LoVo (cell line): ENCODE measurements around the gene NDRG4.

Experiments
- DNase-seq: peaks from one replicate; pipeline ENCODE4 v3.0.0-alpha.2; 2016; ENCODE audit warnings: low spot score

Gene NDRG4

GRCh38 chr16:58499615-58500351, at the start of gene NDRG4:
NDRG4 (plus strand) TSS chr16:58500143; CDS start chr16:58500249, 106 bp downstream.
- no peak for DNase-seq

- DNase-seq = no peak
Measured at GRCh38 chr16:58450590-58450989, 49.4 kb upstream of the NDRG4 start.

- no peak for DNase-seq
Measured at GRCh38 chr16:58451265-58451689, 48.7 kb upstream of the NDRG4 start.

GRCh38 chr16:58451945-58452401, 48.0 kb upstream of the NDRG4 start:
- DNase-seq = peak; percentile 8

GRCh38 chr16:58452640-58453039, 47.3 kb upstream of the NDRG4 start:
- DNase-seq = no peak

DNA sequence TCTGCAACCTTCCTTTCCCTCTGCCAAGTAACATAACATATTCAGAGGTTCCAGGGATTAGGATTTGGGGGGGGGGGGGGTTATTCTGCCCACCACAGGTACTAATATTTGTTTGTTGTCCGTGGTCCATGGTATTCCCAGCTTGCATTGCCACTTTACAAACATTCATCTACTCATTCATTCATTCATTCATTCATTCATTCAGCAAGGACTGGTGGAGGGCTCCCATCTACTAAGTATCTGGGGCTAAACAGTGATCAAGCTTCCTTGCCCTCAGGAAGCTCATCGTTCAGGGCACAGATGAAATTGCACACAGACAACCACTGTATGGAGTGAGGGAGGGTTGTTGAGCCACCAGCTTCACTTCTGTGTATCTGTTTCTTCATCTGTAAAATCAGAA, 45.8 kb upstream of the NDRG4 start:
- DNase-seq = no peak

DNA sequence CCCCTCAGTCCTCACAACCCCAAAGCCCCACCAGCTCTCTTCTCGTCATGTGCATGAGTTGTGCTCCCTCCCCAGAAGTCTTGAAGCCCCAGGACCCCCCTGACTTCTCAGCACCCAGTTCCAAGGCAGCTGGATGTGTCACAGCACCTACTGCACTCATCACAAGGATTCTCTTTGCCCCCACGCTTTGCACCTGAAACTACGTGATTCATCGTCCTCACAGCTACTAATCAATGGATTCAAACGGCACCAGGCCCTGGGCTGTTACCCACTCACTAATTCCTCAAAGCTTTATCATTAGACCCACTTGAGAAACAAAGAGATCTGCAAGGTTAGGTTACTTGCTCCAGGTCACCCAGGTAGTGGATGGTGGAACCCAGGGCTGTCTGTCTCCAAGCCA, 45.1 kb upstream of the NDRG4 start:
- DNase-seq = no peak

DNA sequence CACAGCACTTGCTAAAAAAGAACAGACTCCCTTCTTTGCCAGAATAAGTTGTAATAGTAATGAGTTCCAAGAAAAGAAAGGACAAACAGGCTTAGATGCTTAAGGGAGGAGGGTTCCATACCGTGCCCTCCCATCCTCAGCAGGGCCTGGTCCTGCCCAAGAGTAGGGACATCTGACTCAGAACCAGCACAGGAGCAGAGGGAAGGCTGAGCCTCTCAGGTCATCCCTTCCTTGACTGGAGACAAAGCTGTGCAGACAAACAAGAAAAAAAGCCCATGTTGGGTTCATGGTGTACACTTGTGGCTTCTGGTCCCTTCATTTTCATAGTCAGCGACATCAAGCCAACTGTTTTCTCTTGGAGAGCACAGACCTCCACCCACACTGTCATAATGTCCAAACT, 44.2 kb upstream of the NDRG4 start:
- no peak for DNase-seq

GRCh38 chr16:58456193-58456592, 43.8 kb upstream of the NDRG4 start:
- no peak for DNase-seq

- peak; percentile 9 for DNase-seq
Measured at GRCh38 chr16:58458606-58459343, 41.2 kb upstream of the NDRG4 start.

- peak; percentile 41 for DNase-seq
Measured at GRCh38 chr16:58459344-58460218, 40.4 kb upstream of the NDRG4 start.

- no peak for DNase-seq
Measured at GRCh38 chr16:58460219-58460610, 39.7 kb upstream of the NDRG4 start.

GRCh38 chr16:58461056-58461455, 38.9 kb upstream of the NDRG4 start:
- DNase-seq = no peak

GRCh38 chr16:58461640-58462039, 38.3 kb upstream of the NDRG4 start:
- DNase-seq = no peak

- DNase-seq = no peak
Measured at GRCh38 chr16:58462089-58462488, 37.9 kb upstream of the NDRG4 start.

- DNase-seq = no peak
Measured at GRCh38 chr16:58462499-58462996, 37.4 kb upstream of the NDRG4 start.

GRCh38 chr16:58462997-58463941, 36.7 kb upstream of the NDRG4 start:
- DNase-seq = no peak

DNA sequence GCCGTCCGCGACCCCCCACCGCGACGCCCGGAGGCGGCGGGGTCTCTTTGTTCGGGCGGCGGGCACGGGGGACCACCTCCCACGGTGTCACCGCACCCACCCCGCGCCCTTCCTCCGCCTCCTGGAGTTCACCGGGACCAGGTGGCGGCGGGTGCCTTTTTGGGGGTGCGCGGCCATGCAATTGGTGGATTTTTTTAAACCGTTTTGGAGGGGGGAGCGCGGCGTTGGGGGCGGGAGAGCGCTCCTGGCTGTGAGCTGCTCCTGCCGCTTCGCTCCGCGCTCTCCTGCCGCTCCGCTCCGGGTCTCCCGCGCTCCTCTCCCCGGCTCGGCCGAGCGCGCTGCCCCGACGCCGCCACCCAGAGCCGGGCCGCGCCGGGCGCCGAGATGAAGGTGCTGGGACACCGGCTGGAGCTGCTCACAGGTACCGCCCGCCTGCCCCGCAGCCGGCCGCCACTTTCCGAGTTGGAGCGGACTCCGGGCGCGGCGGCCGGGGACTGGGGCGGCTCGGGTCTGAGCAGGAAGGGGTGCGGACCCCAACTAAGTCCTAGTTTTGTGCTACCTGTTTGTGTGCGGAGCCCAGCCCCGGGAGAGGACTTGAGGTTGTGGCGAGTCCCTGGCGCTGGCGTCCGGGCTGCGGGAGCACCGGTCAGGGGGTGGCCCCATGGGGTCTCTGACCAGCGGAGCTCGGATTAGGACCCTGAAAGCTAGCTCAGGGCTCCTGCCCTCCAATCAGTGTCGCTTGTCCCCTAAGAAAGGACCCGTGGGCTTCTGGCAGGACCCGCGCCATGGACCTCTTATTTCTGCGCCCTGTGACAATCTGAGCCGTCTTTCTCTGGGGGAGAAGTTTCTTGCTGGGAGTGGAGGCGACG, 35.7 kb upstream of the NDRG4 start:
- DNase-seq = no peak

- DNase-seq = no peak
Measured at GRCh38 chr16:58464916-58465731, 34.8 kb upstream of the NDRG4 start.
